A673 (cell line): ENCODE results near the gene RASA4B. TPM values are rescaled to one million over a fixed set of nuclear protein-coding genes. Genes with fewer than 3 reads are reported as not detected.
"Not testable (repeated sequence)": the region's sequence is repeated elsewhere in the genome, so short reads cannot be mapped to it uniquely, and the experiment has no call there.

Experiments used
- BruUV-seq: library from RNA; stranded (reverse); fragments of 400-500 nt; replicated peaks from 2 replicates; lab custom pipeline; 2021; lab: Mats Ljungman, UMichigan
- CTCF ChIA-PET: fragments of 300-600 bp; sonication (Branson Sonifier 250); formaldehyde crosslinking; loops from one replicate; lab custom pipeline; 2022; ENCODE audit warnings: antibody characterized with exemption; lab: Charles Lee
- POLR2A ChIA-PET: fragments of 300-600 bp; sonication (Branson Sonifier 250); formaldehyde crosslinking; loops from one replicate; lab custom pipeline; 2022; ENCODE audit warnings: antibody characterized with exemption; ENCODE audit not compliant: low non-redundant PET; lab: Charles Lee
- DNase-seq: peaks from one replicate; pipeline ENCODE4 v3.0.0-alpha.2; 2015; ENCODE audit warnings: low spot score
- H3K27ac ChIP-seq: fragments of 200-600 bp; sonication (generic); 2 replicates; pipeline ENCODE4 v1.5.1; 2016; ENCODE audit warnings: mixed run types, low read depth, mild to moderate bottlenecking, mixed read lengths, antibody characterized with exemption, low read length; ENCODE audit not compliant: poor library complexity, severe bottlenecking
- H3K27me3 ChIP-seq: fragments of 200-600 bp; sonication (generic); replicated peaks from 2 replicates; pipeline ENCODE4 v1.6.1; 2017; ENCODE audit warnings: mixed run types, low read depth, mild to moderate bottlenecking, mixed read lengths, antibody characterized with exemption, low read length; ENCODE audit not compliant: insufficient read depth, poor library complexity
- H3K36me3 ChIP-seq: fragments of 200-600 bp; sonication (generic); 2 replicates; pipeline ENCODE4 v1.6.1; 2016; ENCODE audit warnings: mixed run types, mild to moderate bottlenecking, mixed read lengths, antibody characterized with exemption, low read length; ENCODE audit not compliant: insufficient read depth, poor library complexity, severe bottlenecking
- H3K4me1 ChIP-seq: fragments of 200-600 bp; sonication (generic); 2 replicates; pipeline ENCODE4 v1.6.1; 2017; ENCODE audit warnings: mixed run types, mild to moderate bottlenecking, mixed read lengths, antibody characterized with exemption, low read length; ENCODE audit not compliant: insufficient read depth, poor library complexity, severe bottlenecking
- H3K4me3 ChIP-seq: fragments of 200-600 bp; sonication (generic); 2 replicates; pipeline ENCODE4 v1.5.1; 2016; ENCODE audit warnings: low read depth, mixed run types, mild to moderate bottlenecking, mixed read lengths, low read length; ENCODE audit not compliant: poor library complexity, severe bottlenecking
- H3K9me3 ChIP-seq: fragments of 200-600 bp; sonication (generic); 2 replicates; pipeline ENCODE4 v1.6.1; 2016; ENCODE audit warnings: mixed run types, low read depth, mild to moderate bottlenecking, mixed read lengths, antibody characterized with exemption, low read length; ENCODE audit not compliant: poor library complexity, severe bottlenecking
- intact Hi-C: fragments of 100-400 bp; cut with micrococcal nuclease; formaldehyde crosslinking; loops from one replicate; pipeline ENCODE4 v1.10.0; 2022; ENCODE audit not compliant: unreplicated experiment
- total RNA-seq: library from RNA; stranded (reverse); gene quantifications from 2 replicates; pipeline ENCODE4 v1.2.3, GENCODE V29; 2021

RASA4B gene
- total RNA-seq, 1 experiment from 2014 or later = 1.8 TPM

DNA sequence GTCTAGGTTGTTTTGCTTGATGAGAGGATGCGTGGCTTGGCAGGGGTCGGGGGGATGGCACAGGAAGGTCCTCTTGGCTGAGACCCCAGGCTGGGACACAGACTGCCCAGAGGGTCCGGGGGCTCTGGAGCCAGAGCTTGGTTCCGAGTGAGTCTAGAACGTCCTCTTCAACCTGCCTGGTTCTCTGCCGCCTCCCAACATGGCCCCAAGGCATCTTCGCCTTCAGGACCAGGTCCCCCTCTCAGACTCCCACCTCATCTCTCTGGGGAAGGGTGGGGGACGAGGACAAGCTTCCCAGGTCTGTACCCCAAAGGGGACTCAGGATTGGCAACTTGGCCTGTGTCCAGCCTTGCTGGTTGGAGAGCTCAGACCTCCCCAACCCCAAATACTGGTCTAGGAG lies 24.5 kb upstream of the RASA4B start:
- H3K4me1 ChIP-seq, H3K27ac ChIP-seq, POLR2A ChIA-PET, CTCF ChIA-PET, BruUV-seq, H3K36me3 ChIP-seq, H3K4me3 ChIP-seq, H3K27me3 ChIP-seq, H3K9me3 ChIP-seq, DNase-seq, intact Hi-C loops: not testable (repeated sequence)

DNA sequence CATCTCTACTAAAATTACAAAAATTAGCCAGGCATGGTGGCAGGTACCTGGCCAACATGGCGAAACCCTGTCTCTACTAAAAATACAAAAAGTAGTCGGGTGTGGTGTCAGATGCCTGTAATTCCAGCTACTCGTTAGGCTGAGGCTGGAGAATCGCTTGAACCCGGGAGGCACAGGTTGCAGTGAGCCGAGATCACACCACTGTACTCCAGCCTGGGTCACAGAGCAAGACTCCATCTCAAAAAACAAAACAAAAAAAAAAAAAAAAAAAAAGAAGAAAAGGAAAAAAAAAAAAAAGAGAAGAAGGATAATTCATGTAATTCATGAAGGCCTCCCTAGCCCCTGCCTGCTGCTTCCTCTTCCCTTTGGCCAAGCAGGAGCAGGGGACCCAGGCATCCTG lies 23.0 kb upstream of the RASA4B start:
- H3K9me3 ChIP-seq, H3K4me1 ChIP-seq, H3K4me3 ChIP-seq, H3K27me3 ChIP-seq, POLR2A ChIA-PET, intact Hi-C loops, CTCF ChIA-PET, BruUV-seq, H3K36me3 ChIP-seq, H3K27ac ChIP-seq, DNase-seq: not testable (repeated sequence)

DNA sequence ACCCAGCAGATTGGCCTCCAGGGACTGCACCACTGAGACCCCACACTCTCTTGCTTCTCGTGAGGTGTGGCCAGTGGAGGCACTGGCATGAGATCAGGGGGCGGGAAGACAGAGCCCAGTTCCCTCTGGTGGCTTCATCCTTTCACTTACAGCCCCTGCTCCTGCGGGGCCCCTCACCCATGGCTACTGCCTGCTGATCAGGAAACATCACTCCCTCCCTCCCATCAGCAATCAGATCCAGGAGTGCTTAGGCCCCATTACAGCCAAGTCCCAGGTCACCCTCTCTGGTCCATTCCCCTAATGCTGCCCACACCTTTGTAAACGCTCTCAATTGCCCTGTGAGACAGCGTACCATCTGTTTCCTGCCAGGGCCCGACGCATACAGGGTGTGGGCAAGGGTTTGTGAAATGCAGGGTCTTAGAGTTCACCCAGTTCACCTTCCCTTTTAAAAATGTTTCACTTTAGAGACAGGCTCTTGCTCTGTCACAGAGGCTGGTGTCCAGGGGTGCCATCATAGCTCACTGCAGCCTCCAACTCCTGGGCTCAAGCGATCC lies 17.6 kb upstream of the RASA4B start:
- H3K4me1 ChIP-seq, H3K36me3 ChIP-seq, H3K27ac ChIP-seq, H3K27me3 ChIP-seq, DNase-seq, intact Hi-C loops, H3K9me3 ChIP-seq, H3K4me3 ChIP-seq, CTCF ChIA-PET, BruUV-seq, POLR2A ChIA-PET: not testable (repeated sequence)

DNA sequence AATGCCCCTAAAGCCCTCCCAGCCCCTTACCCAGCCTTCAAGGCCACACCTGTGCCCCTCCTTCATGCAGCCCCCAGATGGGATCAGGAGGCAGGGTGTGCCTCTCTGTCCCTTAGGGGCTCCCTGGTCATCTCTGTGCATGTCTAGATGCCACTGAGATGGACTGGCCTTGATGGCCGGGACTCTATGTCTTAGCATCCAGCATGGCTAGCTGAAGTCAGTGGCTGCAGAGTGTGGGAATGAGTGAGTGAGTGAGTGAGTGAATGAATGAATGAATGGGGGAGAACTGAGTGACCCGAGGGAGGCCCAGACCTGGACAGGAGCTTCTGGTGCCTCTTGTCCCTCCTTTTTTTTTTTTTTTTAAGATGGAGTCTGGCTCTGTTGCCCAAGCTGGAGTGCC lies 14.6 kb upstream of the RASA4B start:
- H3K4me1 ChIP-seq, H3K27ac ChIP-seq, H3K4me3 ChIP-seq, H3K9me3 ChIP-seq, intact Hi-C loops, H3K36me3 ChIP-seq, H3K27me3 ChIP-seq, DNase-seq, POLR2A ChIA-PET, CTCF ChIA-PET, BruUV-seq: not testable (repeated sequence)

DNA sequence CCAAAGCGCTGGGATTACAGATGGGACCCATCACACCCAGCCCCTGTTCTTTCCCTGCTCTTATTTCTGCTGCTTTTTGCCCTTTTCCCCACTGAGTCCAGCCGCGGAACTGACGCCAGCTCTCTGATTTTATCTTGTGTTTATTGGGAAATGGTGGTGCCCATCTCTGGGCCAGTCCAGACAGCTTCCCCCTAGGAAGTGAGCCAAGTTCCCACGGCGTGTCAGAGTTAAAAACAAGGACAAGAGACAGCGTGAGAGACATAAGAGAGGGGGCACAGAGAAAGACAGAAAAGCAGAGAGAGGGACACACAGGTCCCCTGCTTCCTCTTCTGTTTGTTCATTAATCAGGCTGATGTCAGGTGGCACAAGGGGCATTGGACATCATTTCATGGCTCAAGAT lies 14.0 kb upstream of the RASA4B start:
- H3K27me3 ChIP-seq, CTCF ChIA-PET, DNase-seq, H3K4me1 ChIP-seq, BruUV-seq, H3K36me3 ChIP-seq, H3K4me3 ChIP-seq, intact Hi-C loops, H3K27ac ChIP-seq, H3K9me3 ChIP-seq, POLR2A ChIA-PET: not testable (repeated sequence)

DNA sequence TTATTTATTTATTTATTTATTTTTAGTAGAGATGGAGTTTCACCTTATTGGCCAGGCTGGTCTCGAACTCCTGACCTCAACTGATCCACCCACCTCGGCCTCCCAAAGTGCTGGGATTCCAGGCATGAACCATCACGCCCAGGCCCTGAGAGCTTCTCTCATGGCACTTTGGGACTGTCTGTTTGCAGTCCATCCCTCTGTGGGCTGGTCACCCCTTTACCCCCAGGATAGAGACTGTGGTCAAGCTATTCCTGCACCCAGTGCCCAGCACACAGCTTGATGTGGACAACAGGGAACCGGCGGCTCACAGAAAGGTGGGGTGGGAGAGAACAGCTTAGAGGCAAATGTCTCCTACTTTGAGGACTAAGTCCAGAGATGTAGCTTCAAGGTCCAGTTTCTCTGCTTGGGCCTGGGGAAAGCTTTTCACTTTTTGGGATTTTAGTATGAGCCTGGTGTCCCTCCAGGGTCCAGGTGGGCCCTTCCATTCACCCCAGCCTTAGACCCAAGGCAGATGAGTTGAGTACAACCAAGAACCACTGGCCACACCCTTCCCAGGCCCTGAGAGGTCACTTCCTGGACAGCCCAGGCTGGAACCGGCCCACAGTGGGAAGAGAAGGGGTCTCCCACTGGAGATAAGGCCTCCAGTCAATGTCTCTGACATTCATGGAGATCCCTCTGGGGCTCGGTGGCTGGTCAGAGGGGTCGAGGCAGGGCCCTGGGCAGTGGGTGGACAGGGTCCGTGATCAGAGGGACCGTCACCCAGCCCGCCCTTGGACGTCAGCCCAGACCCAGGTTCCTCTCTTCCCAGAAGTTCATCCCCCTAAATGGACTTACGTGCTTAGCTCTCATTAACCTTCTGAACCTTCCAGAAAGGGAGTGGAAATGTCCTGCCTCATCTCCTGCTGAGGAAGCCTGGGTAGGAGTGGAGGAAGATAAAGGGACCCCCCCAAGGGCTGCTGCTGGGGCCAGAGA lies 10.5 kb upstream of the RASA4B start:
- BruUV-seq, CTCF ChIA-PET, POLR2A ChIA-PET: not testable (repeated sequence)

DNA sequence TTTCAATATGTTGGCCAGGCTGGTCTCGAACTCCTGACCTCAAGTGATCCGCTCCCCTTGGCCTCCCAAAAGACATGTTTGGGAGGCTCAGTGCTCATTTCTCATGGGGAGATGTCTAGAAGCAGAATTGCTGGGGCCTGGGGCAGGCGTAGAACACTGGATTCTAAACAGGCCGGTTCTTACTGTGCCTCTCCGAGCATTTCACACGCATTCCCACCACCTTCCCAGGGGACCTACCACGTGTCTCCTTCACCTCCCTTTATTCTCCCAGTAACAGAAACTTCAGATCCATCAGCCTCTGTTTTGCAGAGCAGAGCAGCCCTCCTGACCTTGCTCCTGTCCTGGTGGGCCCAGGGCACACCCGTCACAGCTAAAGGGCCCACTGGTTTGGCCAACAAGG lies 9.6 kb upstream of the RASA4B start:
- POLR2A ChIA-PET, BruUV-seq, H3K27ac ChIP-seq, DNase-seq, H3K36me3 ChIP-seq, intact Hi-C loops, H3K27me3 ChIP-seq, H3K4me3 ChIP-seq, H3K4me1 ChIP-seq, H3K9me3 ChIP-seq, CTCF ChIA-PET: not testable (repeated sequence)

More for the DNA sequence above, 10.5 kb upstream of the RASA4B start:
- intact Hi-C loops, H3K27ac ChIP-seq, DNase-seq, H3K36me3 ChIP-seq, H3K27me3 ChIP-seq, H3K4me1 ChIP-seq, H3K4me3 ChIP-seq, H3K9me3 ChIP-seq: not testable (repeated sequence)
